ENCODE measurements around the gene SETX. TPM values are rescaled to one million over a fixed set of nuclear protein-coding genes. Genes with fewer than 3 reads are reported as not detected.
A peak's percentile ranks its signal among the peaks of the same experiment; 100 is the strongest.
"Not testable (repeated sequence)": the region's sequence is repeated elsewhere in the genome, so short reads cannot be mapped to it uniquely, and the experiment has no call there.

Gene SETX
- total RNA-seq, 1 donor from 2014 or later = 62.4 TPM

GRCh38 chr9:132288966-132289365 lies 65.8 kb downstream of the SETX start:
- no peak for DNase-seq (ENCODE audit: extremely low read depth, low read depth, low spot score)

GRCh38 chr9:132288361-132288760 lies 66.4 kb downstream of the SETX start:
- no peak for DNase-seq (ENCODE audit: extremely low read depth, low read depth, low spot score)

GRCh38 chr9:132287256-132287760 lies 67.5 kb downstream of the SETX start:
- DNase-seq (ENCODE audit: extremely low read depth, low read depth, low spot score) = no peak

- DNase-seq (ENCODE audit: extremely low read depth, low read depth, low spot score) = no peak
These were observed 70.9 kb downstream of the SETX start for GRCh38 chr9:132283863-132284262.

- DNase-seq (ENCODE audit: extremely low read depth, low read depth, low spot score) = no peak
These were observed 71.6 kb downstream of the SETX start for GRCh38 chr9:132283165-132283564.

- no peak for DNase-seq (ENCODE audit: extremely low read depth, low read depth, low spot score)
These were observed 79.9 kb downstream of the SETX start for GRCh38 chr9:132274861-132275260.

GRCh38 chr9:132269704-132270516 lies 84.9 kb downstream of the SETX start:
- not testable (repeated sequence) for DNase-seq (ENCODE audit: extremely low read depth, low read depth, low spot score)

- DNase-seq (ENCODE audit: extremely low read depth, low read depth, low spot score) = peak; percentile 41
These were observed 85.9 kb downstream of the SETX start for GRCh38 chr9:132268725-132269352.

- DNase-seq (ENCODE audit: extremely low read depth, low read depth, low spot score) = no peak
These were observed 87.1 kb downstream of the SETX start for GRCh38 chr9:132267660-132268059.

- DNase-seq (ENCODE audit: extremely low read depth, low read depth, low spot score) = no peak
These were observed 88.8 kb downstream of the SETX start for GRCh38 chr9:132266017-132266416.

- DNase-seq (ENCODE audit: extremely low read depth, low read depth, low spot score) = no peak
These were observed 93.9 kb downstream of the SETX start for GRCh38 chr9:132260846-132261245.

- DNase-seq (ENCODE audit: extremely low read depth, low read depth, low spot score) = no peak
These were observed 104.2 kb downstream of the SETX start for GRCh38 chr9:132250324-132251262.

GRCh38 chr9:132249690-132250089 lies 105.1 kb downstream of the SETX start:
- DNase-seq (ENCODE audit: extremely low read depth, low read depth, low spot score) = no peak

GRCh38 chr9:132249123-132249522 lies 105.7 kb downstream of the SETX start:
- DNase-seq (ENCODE audit: extremely low read depth, low read depth, low spot score) = no peak

GRCh38 chr9:132247942-132248341 lies 106.8 kb downstream of the SETX start:
- no peak for DNase-seq (ENCODE audit: extremely low read depth, low read depth, low spot score)

- no peak for DNase-seq (ENCODE audit: extremely low read depth, low read depth, low spot score)
These were observed 109.3 kb downstream of the SETX start for GRCh38 chr9:132245465-132245864.

GRCh38 chr9:132244582-132245455 lies 110.0 kb downstream of the SETX start:
- no peak for DNase-seq (ENCODE audit: extremely low read depth, low read depth, low spot score)

- no peak for DNase-seq (ENCODE audit: extremely low read depth, low read depth, low spot score)
These were observed 111.4 kb downstream of the SETX start for GRCh38 chr9:132243156-132244074.

- no peak for DNase-seq (ENCODE audit: extremely low read depth, low read depth, low spot score)
These were observed 112.1 kb downstream of the SETX start for GRCh38 chr9:132242621-132243155.
